Gastrocnemius medialis (tissue), 4 donors: ENCODE data around the gene FUT1.

Source experiments
- CTCF ChIP-seq, 5 experiments: fragments of 450-650 bp in 3 of 5; fragments of 200-600 bp in 2 of 5; sonication (generic) in 2 of 5; IDR thresholded peaks in 4 of 5; conservative IDR thresholded peaks in 1 of 5; 1 replicate in 4 of 5; 2 replicates in 1 of 5; pipeline ENCODE4 v1.5.1; 2016 to 2019; ENCODE audit warnings: antibody characterized with exemption in 5 of 5, mild to moderate bottlenecking in 3 of 5, moderate library complexity in 3 of 5
- POLR2A ChIP-seq, 2 donors: fragments of 450-650 bp; IDR thresholded peaks; one replicate each; pipeline ENCODE4 v1.6.1; 2017; ENCODE audit warnings: antibody characterized with exemption in 2 of 2, mild to moderate bottlenecking in 2 of 2, moderate library complexity in 2 of 2

- no peak for TF ChIP-seq CTCF (IDR thresholded peaks at IDR 0.05 in 4 of 5, conservative IDR thresholded peaks at IDR 0.05 in 1 of 5)
- TF ChIP-seq POLR2A (IDR thresholded peaks at IDR 0.05): no peak
Observed at GRCh38 chr19:48777139-48777538, 24.7 kb upstream of the FUT1 start.
